WTC11 (cell line): ENCODE data around the gene PGAM5. TPM values are rescaled to one million over a fixed set of nuclear protein-coding genes. Genes with fewer than 3 reads are reported as not detected.
A peak's percentile ranks its signal among the peaks of the same experiment; 100 is the strongest.

Experiments used
- ATAC-seq: fragments of 200-7000 bp; cut with Tn5 transposase; 2 replicates; pipeline ENCODE4 v1.10.0; 2021; ENCODE audit warnings: mild to moderate bottlenecking, moderate library complexity
- CTCF ChIA-PET: fragments of 300-600 bp; sonication (Branson Sonifier 250); formaldehyde crosslinking; loops from one replicate; lab custom pipeline; 2021; ENCODE audit warnings: antibody characterized with exemption; lab: Charles Lee
- POLR2A ChIA-PET: fragments of 350-600 bp; sonication (Branson Sonifier 250); formaldehyde crosslinking; loops from one replicate; lab custom pipeline; 2021; ENCODE audit warnings: antibody characterized with exemption; lab: Charles Lee
- DNase-seq: peaks from one replicate; pipeline ENCODE4 v3.0.0; 2021; ENCODE audit warnings: low spot score
- H3K27ac Mint-ChIP-seq: 2 replicates; pipeline ENCODE4 v1.8.0; 2021; ENCODE audit warnings: mixed read lengths
- H3K27me3 Mint-ChIP-seq: 2 replicates; pipeline ENCODE4 v1.8.0; 2021; ENCODE audit warnings: low read depth, mild to moderate bottlenecking, moderate library complexity, mixed read lengths
- H3K36me3 Mint-ChIP-seq: 2 replicates; pipeline ENCODE4 v1.8.0; 2021; ENCODE audit warnings: mixed read lengths
- H3K4me1 Mint-ChIP-seq: 2 replicates; pipeline ENCODE4 v1.8.0; 2022; ENCODE audit warnings: mixed read lengths
- H3K4me3 Mint-ChIP-seq: 2 replicates; pipeline ENCODE4 v1.8.0; 2021; ENCODE audit warnings: mild to moderate bottlenecking, moderate library complexity, mixed read lengths
- H3K9me3 Mint-ChIP-seq: 2 replicates; pipeline ENCODE4 v1.8.0; 2021; ENCODE audit warnings: mixed read lengths
- CBFB ChIP-seq: sonication (generic); formaldehyde crosslinking; IDR thresholded peaks from 2 replicates; pipeline ENCODE4 v1.8.1; 2022; ENCODE audit warnings: mild to moderate bottlenecking, low read depth, missing genetic modification reagents
- CREB1 ChIP-seq: sonication (generic); formaldehyde crosslinking; IDR thresholded peaks from 2 replicates; pipeline ENCODE4 v1.8.0; 2023; ENCODE audit warnings: mild to moderate bottlenecking, missing genetic modification reagents
- GABPB1 ChIP-seq: sonication (generic); formaldehyde crosslinking; IDR thresholded peaks from 2 replicates; pipeline ENCODE4 v1.8.1; 2023; ENCODE audit warnings: mild to moderate bottlenecking, missing genetic modification reagents
- GRHL2 ChIP-seq: fragments of 250-450 bp; sonication (Bioruptor Pico); IDR thresholded peaks from 2 replicates; pipeline ENCODE4 v1.8.0; 2022; ENCODE audit warnings: mild to moderate bottlenecking, moderate library complexity; ENCODE audit not compliant: insufficient replicate concordance, severe bottlenecking
- GTF2I ChIP-seq: fragments of 250-450 bp; sonication (Bioruptor Pico); conservative IDR thresholded peaks from 2 replicates; pipeline ENCODE4 v1.4.0; 2021; ENCODE audit warnings: mild to moderate bottlenecking
- KAT7 ChIP-seq: sonication (generic); formaldehyde crosslinking; IDR thresholded peaks from 2 replicates; pipeline ENCODE4 v1.8.1; 2023; ENCODE audit warnings: missing genetic modification reagents, mild to moderate bottlenecking, borderline replicate concordance
- NFATC4 ChIP-seq: fragments of 250-450 bp; sonication (Bioruptor Pico); IDR thresholded peaks from 2 replicates; pipeline ENCODE4 v1.9.0; 2021; ENCODE audit warnings: mild to moderate bottlenecking
- NFYB ChIP-seq: sonication (generic); formaldehyde crosslinking; conservative IDR thresholded peaks from 2 replicates; pipeline ENCODE4 v1.8.0; 2022; ENCODE audit warnings: low read depth, missing genetic modification reagents
- PRRX2 ChIP-seq: fragments of 250-450 bp; sonication (Bioruptor Pico); IDR thresholded peaks from 2 replicates; pipeline ENCODE4 v1.8.0; 2021; ENCODE audit warnings: mild to moderate bottlenecking
- TEAD4 ChIP-seq: sonication (generic); formaldehyde crosslinking; IDR thresholded peaks from 2 replicates; pipeline ENCODE4 v1.8.0; 2022; ENCODE audit warnings: mild to moderate bottlenecking, missing genetic modification reagents
- ZBTB21 ChIP-seq: sonication (generic); formaldehyde crosslinking; IDR thresholded peaks from 2 replicates; pipeline ENCODE4 v1.8.1; 2023; ENCODE audit warnings: mild to moderate bottlenecking, missing genetic modification reagents, borderline replicate concordance
- ZBTB43 ChIP-seq: sonication (generic); formaldehyde crosslinking; IDR thresholded peaks from 2 replicates; pipeline ENCODE4 v1.8.1; 2023; ENCODE audit warnings: mild to moderate bottlenecking, missing genetic modification reagents
- ZMAT4 ChIP-seq: fragments of 250-450 bp; sonication (Bioruptor Pico); IDR thresholded peaks from 2 replicates; pipeline ENCODE4 v1.9.0; 2021; ENCODE audit warnings: mild to moderate bottlenecking
- ZNF121 ChIP-seq: sonication (generic); formaldehyde crosslinking; IDR thresholded peaks from 2 replicates; pipeline ENCODE4 v1.8.0; 2023; ENCODE audit warnings: missing genetic modification reagents
- ZNF219 ChIP-seq: sonication (generic); formaldehyde crosslinking; IDR thresholded peaks from 2 replicates; pipeline ENCODE4 v1.8.0; 2023; ENCODE audit warnings: missing genetic modification reagents, mild to moderate bottlenecking, borderline replicate concordance
- ZNF263 ChIP-seq: sonication (generic); formaldehyde crosslinking; IDR thresholded peaks from 2 replicates; pipeline ENCODE4 v1.8.1; 2022; ENCODE audit warnings: low read depth, mild to moderate bottlenecking, moderate library complexity, missing genetic modification reagents
- ZNF281 ChIP-seq: sonication (generic); formaldehyde crosslinking; IDR thresholded peaks from 2 replicates; pipeline ENCODE4 v1.8.0; 2023; ENCODE audit warnings: mild to moderate bottlenecking, missing genetic modification reagents
- total RNA-seq: library from RNA; stranded (reverse); gene quantifications from 3 replicates; pipeline ENCODE4 v1.2.3, GENCODE V29; 2021
- TF ChIP-seq, protein P1 (sequence below): fragments of 250-450 bp; sonication (Bioruptor Pico); IDR thresholded peaks from 2 replicates; pipeline ENCODE4 v1.9.0; 2021; ENCODE audit warnings: mild to moderate bottlenecking, borderline replicate concordance
- TF ChIP-seq, protein P2 (sequence below): sonication (generic); formaldehyde crosslinking; IDR thresholded peaks from 2 replicates; pipeline ENCODE4 v1.8.1; 2022; ENCODE audit warnings: missing genetic modification reagents, borderline replicate concordance
- TF ChIP-seq, protein P3 (sequence below): sonication (generic); formaldehyde crosslinking; IDR thresholded peaks from 2 replicates; pipeline ENCODE4 v1.8.0; 2022; ENCODE audit warnings: missing genetic modification reagents

The PGAM5 gene
- total RNA-seq, 1 experiment from 2014 or later, result 89.7 TPM

DNA sequence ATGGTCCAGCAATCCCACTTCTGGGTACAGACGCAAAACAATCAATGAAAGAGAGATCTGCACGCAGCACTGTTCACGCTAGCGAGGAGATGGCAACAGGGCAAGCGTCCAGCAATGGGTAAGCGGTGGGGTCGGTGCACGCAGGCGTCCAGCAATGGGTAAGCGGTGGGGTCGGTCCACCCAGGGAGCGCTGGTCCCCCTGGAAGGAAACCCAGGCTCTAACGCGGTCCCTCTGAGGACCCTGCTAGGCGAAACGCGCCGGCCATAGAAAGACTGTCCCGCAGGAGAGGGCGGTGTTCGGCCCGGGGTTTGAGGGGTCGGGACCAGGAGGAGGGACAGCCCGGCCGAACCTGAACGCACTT lies 618 bp upstream of the PGAM5 start (continued):
- no peak for TF ChIP-seq CBFB (CRISPR knock-in tag)
- no peak for TF ChIP-seq KAT7 (CRISPR knock-in tag)
- no peak for TF ChIP-seq NFATC4 (CRISPR knock-in tag)

DNA sequence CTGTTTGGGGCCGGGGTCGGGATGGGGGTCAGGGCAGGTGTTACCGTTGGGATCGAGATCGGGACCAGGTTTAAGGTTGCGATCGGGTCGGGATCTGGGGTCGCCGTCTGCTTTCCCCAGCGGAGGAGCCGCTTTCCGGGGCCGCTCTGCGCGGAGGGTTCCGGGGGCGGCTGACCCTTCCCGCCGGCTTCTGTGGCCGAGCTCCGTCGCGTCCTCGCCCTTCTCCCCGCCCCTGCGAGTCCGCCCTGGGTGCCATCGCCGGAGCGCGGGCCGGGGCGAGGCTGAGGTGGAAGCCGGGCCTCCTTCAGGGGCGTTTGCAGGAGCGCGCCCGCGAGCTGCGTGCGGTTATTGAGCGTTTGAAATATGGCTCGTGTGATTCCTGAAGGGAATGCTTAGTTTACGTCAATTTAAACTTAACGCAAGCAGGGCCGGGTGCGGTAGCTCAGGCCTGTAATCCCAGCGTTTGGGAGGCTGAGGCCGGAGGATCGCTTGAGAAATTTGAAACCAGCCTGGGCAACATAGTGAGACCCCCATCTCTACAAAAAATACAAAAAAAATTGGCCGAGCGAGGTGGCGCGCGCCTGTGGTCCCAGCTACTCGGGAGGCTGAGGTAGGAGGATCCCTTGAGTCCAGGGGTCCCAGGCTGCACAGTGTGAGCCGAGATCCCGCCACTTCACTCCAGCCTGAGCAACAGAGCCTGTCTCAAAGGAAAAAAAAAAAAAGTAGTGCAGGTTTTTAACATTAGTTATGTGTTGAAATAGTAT lies 620 bp downstream of the PGAM5 start:
- ATAC-seq (peak; percentile 13; the same call in 1 of the 2 replicates), DNase-seq (peak; percentile 42)
- Mint-ChIP-seq H3K4me1 (peaks cover 11% of the 10 kb centered on the region; the same call in 1 of the 2 replicates), H3K27ac (no peak overlapping the region), H3K4me3 (peak overlapping the region; percentile 78), H3K9me3 (peaks cover 10% of the 10 kb centered on the region), H3K27me3 (no peaks in the 10 kb centered on the region), H3K36me3 (peaks cover 16% of the 10 kb centered on the region)
- CTCF ChIA-PET, result interaction anchor here (1.1 kb wide), 1 partner anchor 193 kb away, joined by 4 read pairs; no protein-coding TSS in a partner anchor
- POLR2A ChIA-PET, result no interaction called here
- TF ChIP-seq, protein P1, sequence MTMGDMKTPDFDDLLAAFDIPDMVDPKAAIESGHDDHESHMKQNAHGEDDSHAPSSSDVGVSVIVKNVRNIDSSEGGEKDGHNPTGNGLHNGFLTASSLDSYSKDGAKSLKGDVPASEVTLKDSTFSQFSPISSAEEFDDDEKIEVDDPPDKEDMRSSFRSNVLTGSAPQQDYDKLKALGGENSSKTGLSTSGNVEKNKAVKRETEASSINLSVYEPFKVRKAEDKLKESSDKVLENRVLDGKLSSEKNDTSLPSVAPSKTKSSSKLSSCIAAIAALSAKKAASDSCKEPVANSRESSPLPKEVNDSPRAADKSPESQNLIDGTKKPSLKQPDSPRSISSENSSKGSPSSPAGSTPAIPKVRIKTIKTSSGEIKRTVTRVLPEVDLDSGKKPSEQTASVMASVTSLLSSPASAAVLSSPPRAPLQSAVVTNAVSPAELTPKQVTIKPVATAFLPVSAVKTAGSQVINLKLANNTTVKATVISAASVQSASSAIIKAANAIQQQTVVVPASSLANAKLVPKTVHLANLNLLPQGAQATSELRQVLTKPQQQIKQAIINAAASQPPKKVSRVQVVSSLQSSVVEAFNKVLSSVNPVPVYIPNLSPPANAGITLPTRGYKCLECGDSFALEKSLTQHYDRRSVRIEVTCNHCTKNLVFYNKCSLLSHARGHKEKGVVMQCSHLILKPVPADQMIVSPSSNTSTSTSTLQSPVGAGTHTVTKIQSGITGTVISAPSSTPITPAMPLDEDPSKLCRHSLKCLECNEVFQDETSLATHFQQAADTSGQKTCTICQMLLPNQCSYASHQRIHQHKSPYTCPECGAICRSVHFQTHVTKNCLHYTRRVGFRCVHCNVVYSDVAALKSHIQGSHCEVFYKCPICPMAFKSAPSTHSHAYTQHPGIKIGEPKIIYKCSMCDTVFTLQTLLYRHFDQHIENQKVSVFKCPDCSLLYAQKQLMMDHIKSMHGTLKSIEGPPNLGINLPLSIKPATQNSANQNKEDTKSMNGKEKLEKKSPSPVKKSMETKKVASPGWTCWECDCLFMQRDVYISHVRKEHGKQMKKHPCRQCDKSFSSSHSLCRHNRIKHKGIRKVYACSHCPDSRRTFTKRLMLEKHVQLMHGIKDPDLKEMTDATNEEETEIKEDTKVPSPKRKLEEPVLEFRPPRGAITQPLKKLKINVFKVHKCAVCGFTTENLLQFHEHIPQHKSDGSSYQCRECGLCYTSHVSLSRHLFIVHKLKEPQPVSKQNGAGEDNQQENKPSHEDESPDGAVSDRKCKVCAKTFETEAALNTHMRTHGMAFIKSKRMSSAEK, result no peak
- no peak for TF ChIP-seq CREB1 (CRISPR knock-in tag)
- no peak for TF ChIP-seq ZNF219 (CRISPR knock-in tag)
- TF ChIP-seq, protein P2, sequence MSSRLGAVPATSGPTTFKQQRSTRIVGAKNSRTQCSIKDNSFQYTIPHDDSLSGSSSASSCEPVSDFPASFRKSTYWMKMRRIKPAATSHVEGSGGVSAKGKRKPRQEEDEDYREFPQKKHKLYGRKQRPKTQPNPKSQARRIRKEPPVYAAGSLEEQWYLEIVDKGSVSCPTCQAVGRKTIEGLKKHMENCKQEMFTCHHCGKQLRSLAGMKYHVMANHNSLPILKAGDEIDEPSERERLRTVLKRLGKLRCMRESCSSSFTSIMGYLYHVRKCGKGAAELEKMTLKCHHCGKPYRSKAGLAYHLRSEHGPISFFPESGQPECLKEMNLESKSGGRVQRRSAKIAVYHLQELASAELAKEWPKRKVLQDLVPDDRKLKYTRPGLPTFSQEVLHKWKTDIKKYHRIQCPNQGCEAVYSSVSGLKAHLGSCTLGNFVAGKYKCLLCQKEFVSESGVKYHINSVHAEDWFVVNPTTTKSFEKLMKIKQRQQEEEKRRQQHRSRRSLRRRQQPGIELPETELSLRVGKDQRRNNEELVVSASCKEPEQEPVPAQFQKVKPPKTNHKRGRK (CRISPR knock-in tag), result no peak
- TF ChIP-seq GRHL2, result no peak
- peak; percentile 94 for TF ChIP-seq GTF2I (CRISPR knock-in tag)
- TF ChIP-seq ZNF263, result no peak
- TF ChIP-seq ZBTB21 (CRISPR knock-in tag), result no peak
- TF ChIP-seq ZNF281 (CRISPR knock-in tag), result no peak
- TF ChIP-seq, protein P3, sequence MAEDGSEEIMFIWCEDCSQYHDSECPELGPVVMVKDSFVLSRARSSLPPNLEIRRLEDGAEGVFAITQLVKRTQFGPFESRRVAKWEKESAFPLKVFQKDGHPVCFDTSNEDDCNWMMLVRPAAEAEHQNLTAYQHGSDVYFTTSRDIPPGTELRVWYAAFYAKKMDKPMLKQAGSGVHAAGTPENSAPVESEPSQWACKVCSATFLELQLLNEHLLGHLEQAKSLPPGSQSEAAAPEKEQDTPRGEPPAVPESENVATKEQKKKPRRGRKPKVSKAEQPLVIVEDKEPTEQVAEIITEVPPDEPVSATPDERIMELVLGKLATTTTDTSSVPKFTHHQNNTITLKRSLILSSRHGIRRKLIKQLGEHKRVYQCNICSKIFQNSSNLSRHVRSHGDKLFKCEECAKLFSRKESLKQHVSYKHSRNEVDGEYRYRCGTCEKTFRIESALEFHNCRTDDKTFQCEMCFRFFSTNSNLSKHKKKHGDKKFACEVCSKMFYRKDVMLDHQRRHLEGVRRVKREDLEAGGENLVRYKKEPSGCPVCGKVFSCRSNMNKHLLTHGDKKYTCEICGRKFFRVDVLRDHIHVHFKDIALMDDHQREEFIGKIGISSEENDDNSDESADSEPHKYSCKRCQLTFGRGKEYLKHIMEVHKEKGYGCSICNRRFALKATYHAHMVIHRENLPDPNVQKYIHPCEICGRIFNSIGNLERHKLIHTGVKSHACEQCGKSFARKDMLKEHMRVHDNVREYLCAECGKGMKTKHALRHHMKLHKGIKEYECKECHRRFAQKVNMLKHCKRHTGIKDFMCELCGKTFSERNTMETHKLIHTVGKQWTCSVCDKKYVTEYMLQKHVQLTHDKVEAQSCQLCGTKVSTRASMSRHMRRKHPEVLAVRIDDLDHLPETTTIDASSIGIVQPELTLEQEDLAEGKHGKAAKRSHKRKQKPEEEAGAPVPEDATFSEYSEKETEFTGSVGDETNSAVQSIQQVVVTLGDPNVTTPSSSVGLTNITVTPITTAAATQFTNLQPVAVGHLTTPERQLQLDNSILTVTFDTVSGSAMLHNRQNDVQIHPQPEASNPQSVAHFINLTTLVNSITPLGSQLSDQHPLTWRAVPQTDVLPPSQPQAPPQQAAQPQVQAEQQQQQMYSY (CRISPR knock-in tag), result no peak
- TF ChIP-seq ZBTB43 (CRISPR knock-in tag), result peak; percentile 28; the same call in 1 of the 2 replicates
- TF ChIP-seq TEAD4 (CRISPR knock-in tag), result 0 out of 2 replicates have a peak, but pooled peaks have one; percentile 21
- TF ChIP-seq GABPB1, result no peak
- TF ChIP-seq PRRX2 (CRISPR knock-in tag), result no peak
- TF ChIP-seq ZNF121 (CRISPR knock-in tag), result peak; percentile 96
- TF ChIP-seq NFYB (CRISPR knock-in tag), result no peak
- TF ChIP-seq ZMAT4, result no peak
